Mammary epithelial cell (primary cell): ENCODE data around the gene TMEM221.

Source experiments
- CTCF ChIP-seq, 2 donors: IDR thresholded peaks in 1 of 2; conservative IDR thresholded peaks in 1 of 2; 2 replicates each; pipeline ENCODE4 v1.5.1; 2011 to 2012; ENCODE audit warnings: inconsistent platforms in 2 of 2, low read length in 2 of 2, mild to moderate bottlenecking in 2 of 2, control low read depth in 1 of 2, low read depth in 1 of 2; ENCODE audit not compliant: insufficient read depth in 1 of 2; ENCODE audit errors: extremely low read depth in 1 of 2
- EZH2 ChIP-seq: IDR thresholded peaks from 2 replicates; pipeline ENCODE4 v1.6.1; 2012; ENCODE audit warnings: low read length, inconsistent platforms, borderline replicate concordance

- no peak for TF ChIP-seq CTCF (conservative IDR thresholded peaks at IDR 0.05 in 1 of 2, IDR thresholded peaks at IDR 0.05 in 1 of 2; ENCODE audit: extremely low read depth in 1 of 2, insufficient read depth in 1 of 2, low read depth in 1 of 2, low read length in 2 of 2)
- TF ChIP-seq EZH2, result no peak
Measured at GRCh38 chr19:17404621-17405249, 43.7 kb downstream of the TMEM221 start.
